SK-N-MC (cell line): ENCODE measurements around the gene GPRIN1.
A peak's percentile ranks its signal among the peaks of the same experiment; 100 is the strongest.

ENCODE experiments used
- DNase-seq: peaks from one replicate; pipeline ENCODE4 v3.0.0-alpha.2; 2011; ENCODE audit warnings: low read depth, low spot score
- H3K27ac ChIP-seq: fragments of 200-600 bp; sonication (generic); 2 replicates; pipeline ENCODE4 v1.5.1; 2016; ENCODE audit warnings: mixed run types
- H3K36me3 ChIP-seq: fragments of 200-600 bp; sonication (generic); 2 replicates; pipeline ENCODE4 v1.6.1; 2017; ENCODE audit warnings: antibody characterized with exemption, low read length, mixed read lengths; ENCODE audit not compliant: insufficient read depth
- H3K4me3 ChIP-seq: fragments of 200-600 bp; sonication (generic); 2 replicates; pipeline ENCODE4 v1.5.1; 2016
- H3K9ac ChIP-seq: fragments of 200-600 bp; sonication (generic); 2 replicates; pipeline ENCODE4 v1.8.0; 2017; ENCODE audit warnings: mixed run types, mixed read lengths; ENCODE audit not compliant: insufficient read length
- H3K9me3 ChIP-seq: fragments of 200-600 bp; sonication (generic); 2 replicates; pipeline ENCODE4 v1.6.1; 2017; ENCODE audit warnings: low read depth, mild to moderate bottlenecking, antibody characterized with exemption, low read length, moderate library complexity, mixed read lengths
- EZH2 ChIP-seq: fragments of 200-600 bp; sonication (generic); IDR thresholded peaks from one replicate; pipeline ENCODE4 v1.6.1; 2017; ENCODE audit warnings: antibody characterized with exemption
- FOXP2 ChIP-seq: optimal IDR thresholded peaks from 2 replicates; pipeline ENCODE3; 2011; ENCODE audit warnings: mild to moderate bottlenecking, moderate library complexity; ENCODE audit not compliant: insufficient read depth; ENCODE audit errors: extremely low read length, control extremely low read depth
- POLR2AphosphoS5 ChIP-seq: IDR thresholded peaks from 2 replicates; pipeline ENCODE4 v1.6.1; 2012; ENCODE audit warnings: mild to moderate bottlenecking, low read depth, low read length, borderline replicate concordance

The GPRIN1 gene

DNA sequence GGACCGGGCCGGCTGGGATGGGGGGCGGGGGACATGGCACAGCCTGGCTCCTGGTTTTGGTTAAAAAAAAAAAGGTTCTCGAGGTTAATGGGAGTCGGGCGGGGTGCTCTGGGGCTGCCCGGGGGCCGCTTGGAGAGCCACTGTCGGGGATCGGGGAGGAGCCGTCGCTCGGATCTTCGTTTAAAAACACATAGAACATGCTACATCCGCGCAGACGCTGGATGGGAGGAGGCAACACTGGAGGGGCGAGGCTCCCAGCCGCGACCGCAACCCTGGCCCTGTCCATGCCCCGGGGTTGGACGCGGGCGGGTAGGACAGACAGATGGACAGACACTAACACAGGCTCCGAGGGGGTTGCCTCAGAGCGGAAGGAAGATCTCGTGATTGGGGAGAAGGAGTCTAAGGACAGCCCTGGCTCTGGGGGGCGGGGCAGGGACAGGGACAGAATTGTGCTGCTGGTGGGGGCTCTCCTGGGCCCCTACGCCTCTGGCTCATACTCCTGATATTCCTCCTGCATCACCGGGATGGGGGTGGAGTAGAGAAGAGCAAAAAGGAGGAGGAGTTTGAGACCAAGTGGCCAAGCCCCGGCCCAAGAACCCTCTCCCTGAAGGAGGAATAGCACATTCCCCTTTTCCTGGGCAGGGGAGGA, 10.5 kb upstream of the GPRIN1 start:
- H3K27ac ChIP-seq, result no peak overlapping the region
- no peaks in the 10 kb centered on the region for H3K36me3 ChIP-seq
- H3K9ac ChIP-seq, result no peak overlapping the region
- no peaks in the 10 kb centered on the region for H3K9me3 ChIP-seq
- H3K4me3 ChIP-seq, result no peak overlapping the region
- no peak for DNase-seq
- TF ChIP-seq EZH2 (no peak), FOXP2 (no peak), POLR2AphosphoS5 (no peak)

DNA sequence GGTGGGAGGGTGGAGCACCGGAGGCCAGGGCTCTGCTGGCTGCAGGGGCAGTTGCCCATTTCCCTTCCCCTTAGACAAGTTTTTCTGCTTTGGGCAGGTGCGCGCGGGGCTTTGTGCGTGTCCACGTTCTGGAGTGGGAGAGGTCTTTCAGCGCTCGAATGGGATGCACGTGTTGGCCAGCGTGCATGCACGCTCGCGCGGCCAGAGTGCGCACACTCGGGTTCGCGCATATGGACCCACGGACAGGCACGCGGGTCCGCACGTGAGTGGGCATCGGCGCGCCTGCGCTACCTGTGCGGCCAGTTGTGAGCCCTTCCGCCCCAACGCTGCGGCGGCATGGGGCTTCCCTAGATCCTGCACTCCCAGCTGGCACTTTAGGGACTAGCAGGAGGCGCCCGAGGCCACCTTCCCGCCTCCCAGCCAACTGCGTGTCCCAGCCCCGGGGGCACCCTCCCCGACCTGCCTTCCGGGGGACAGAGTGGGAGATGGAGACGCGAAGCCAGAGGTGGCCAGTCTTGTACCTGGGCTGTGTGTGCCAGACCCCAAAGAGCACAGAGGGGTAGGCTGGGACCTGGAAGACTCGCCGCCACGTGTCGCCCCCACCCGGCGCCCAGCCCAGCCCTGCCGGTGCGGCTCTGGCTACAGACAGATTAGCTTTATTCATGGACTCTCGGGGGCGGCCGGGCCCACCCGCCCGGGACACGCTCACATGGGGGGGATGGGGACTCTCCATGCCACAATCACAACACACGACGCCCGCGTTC, 9.8 kb upstream of the GPRIN1 start:
- Histone ChIP-seq H3K9ac (no peak overlapping the region), H3K4me3 (no peak overlapping the region), H3K27ac (no peak overlapping the region), H3K36me3 (no peaks in the 10 kb centered on the region), H3K9me3 (no peaks in the 10 kb centered on the region)
- DNase-seq, result no peak
- TF ChIP-seq POLR2AphosphoS5, result no peak
- TF ChIP-seq EZH2, result no peak
- TF ChIP-seq FOXP2, result no peak

- Histone ChIP-seq H3K9me3 (no peaks in the 10 kb centered on the region), H3K36me3 (no peaks in the 10 kb centered on the region), H3K27ac (no peak overlapping the region), H3K9ac (no peak overlapping the region), H3K4me3 (peak overlapping the region; percentile 59; the same call in 1 of the 2 replicates)
- DNase-seq, result peak; percentile 47
- no peak for TF ChIP-seq EZH2
- no peak for TF ChIP-seq FOXP2
- no peak for TF ChIP-seq POLR2AphosphoS5
Measured at GRCh38 chr5:176619203-176619568, 9.2 kb upstream of the GPRIN1 start.

DNA sequence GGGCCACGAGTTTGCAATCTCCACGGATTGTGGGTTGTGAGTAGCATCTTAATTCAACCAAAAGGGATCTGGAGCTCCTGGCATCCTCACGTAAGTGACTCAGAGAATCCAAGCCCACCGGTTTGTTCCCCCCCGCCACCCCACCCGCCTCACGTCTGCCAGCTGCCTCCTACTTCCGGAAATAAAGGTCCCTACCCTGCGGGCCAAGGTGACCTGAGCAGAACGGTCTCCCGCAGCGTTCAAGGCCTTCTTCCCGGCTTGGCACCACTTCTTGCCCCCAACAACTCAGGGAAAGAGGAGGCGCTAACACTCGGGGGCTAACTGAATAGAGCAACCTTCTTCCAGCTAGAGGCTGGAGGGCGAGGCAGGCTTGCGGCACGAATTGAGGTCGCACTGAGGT, 8.8 kb upstream of the GPRIN1 start:
- Histone ChIP-seq H3K36me3 (no peaks in the 10 kb centered on the region), H3K27ac (no peak overlapping the region), H3K4me3 (peak overlapping the region; percentile 59; the same call in 1 of the 2 replicates), H3K9ac (no peak overlapping the region), H3K9me3 (no peaks in the 10 kb centered on the region)
- TF ChIP-seq FOXP2, result no peak
- TF ChIP-seq POLR2AphosphoS5, result no peak
- TF ChIP-seq EZH2, result no peak
- no peak for DNase-seq

DNA sequence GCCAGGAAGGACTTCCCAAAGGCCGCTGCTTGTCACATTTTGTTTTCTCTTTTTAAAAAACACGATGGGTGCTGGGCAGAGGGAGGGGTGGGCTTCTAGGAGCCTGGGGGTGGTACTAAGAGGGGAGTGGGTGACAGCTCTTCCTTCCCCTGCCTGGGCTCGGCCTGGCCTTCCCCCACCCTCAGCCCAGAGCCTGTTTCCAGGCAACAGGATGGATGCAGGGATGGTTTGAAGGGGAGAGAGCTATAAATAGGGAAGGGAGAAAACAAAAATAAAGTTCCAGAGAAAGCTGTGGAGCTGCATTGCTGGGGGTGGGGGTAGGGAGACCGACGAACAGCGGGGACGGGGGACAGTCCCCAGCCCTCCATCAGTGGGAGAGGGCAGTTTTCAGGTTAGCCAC, 6.6 kb upstream of the GPRIN1 start:
- H3K27ac ChIP-seq, result no peak overlapping the region
- no peaks in the 10 kb centered on the region for H3K36me3 ChIP-seq
- H3K9ac ChIP-seq, result no peak overlapping the region
- H3K9me3 ChIP-seq, result no peaks in the 10 kb centered on the region
- no peak overlapping the region for H3K4me3 ChIP-seq
- DNase-seq, result no peak
- TF ChIP-seq FOXP2, result no peak
- no peak for TF ChIP-seq POLR2AphosphoS5
- TF ChIP-seq EZH2, result no peak

DNA sequence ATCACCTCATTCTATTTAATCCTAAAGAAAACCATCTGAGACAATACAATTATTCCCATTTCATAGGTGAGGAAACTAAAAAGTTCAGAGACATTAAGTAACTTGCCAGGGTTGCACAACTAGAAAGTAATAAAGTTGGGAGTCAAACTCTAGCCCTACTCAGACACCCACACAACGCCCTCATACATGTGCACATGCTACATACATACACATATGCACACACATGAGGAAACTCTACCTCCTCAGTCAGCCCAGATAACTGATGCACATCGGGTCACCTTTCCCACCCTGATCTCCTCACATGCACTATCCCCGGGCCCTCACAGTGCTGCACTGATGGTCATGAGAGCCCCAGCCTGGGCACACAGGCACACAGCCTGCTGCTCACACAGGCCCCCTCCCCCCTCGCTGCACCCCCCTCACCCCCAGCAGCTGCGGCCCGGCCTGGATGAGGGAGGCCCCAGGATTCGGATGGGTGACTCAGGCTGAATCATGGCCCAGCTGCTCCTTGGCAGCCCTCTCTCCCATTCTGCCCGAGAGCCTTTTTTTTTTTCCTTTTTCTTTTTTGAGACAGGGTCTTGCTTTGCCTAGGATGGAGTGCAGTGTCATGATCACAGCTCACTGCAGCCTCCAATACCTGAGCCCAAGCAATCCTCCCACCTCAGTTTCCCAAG, 5.0 kb upstream of the GPRIN1 start:
- H3K4me3 ChIP-seq, result no peak overlapping the region
- H3K9ac ChIP-seq, result no peak overlapping the region
- no peaks in the 10 kb centered on the region for H3K9me3 ChIP-seq
- no peaks in the 10 kb centered on the region for H3K36me3 ChIP-seq
- DNase-seq, result no peak
- TF ChIP-seq POLR2AphosphoS5, result no peak
- no peak for TF ChIP-seq EZH2
- no peak for TF ChIP-seq FOXP2
- H3K27ac ChIP-seq, result no peak overlapping the region

- no peak overlapping the region for H3K9ac ChIP-seq
- no peak for DNase-seq
- no peak overlapping the region for H3K27ac ChIP-seq
- H3K36me3 ChIP-seq, result no peaks in the 10 kb centered on the region
- H3K9me3 ChIP-seq, result no peaks in the 10 kb centered on the region
- no peak overlapping the region for H3K4me3 ChIP-seq
- TF ChIP-seq FOXP2 (no peak), EZH2 (no peak), POLR2AphosphoS5 (no peak)
Measured at GRCh38 chr5:176612855-176613254, 2.9 kb upstream of the GPRIN1 start.

GRCh38 chr5:176612008-176612407, 2.1 kb upstream of the GPRIN1 start:
- Histone ChIP-seq H3K36me3 (no peaks in the 10 kb centered on the region), H3K9me3 (no peaks in the 10 kb centered on the region), H3K27ac (no peak overlapping the region), H3K4me3 (no peak overlapping the region), H3K9ac (no peak overlapping the region)
- no peak for DNase-seq
- TF ChIP-seq POLR2AphosphoS5, result no peak
- TF ChIP-seq EZH2, result no peak
- TF ChIP-seq FOXP2, result no peak
